Keratinocyte (primary cell): ENCODE data around the gene NODAL. TPM values are rescaled to one million over a fixed set of nuclear protein-coding genes. Genes with fewer than 3 reads are reported as not detected.

Experiments used
- DNase-seq: peaks from one replicate; pipeline ENCODE4 v3.0.0-alpha.2; 2011; ENCODE audit warnings: low read depth, missing footprints, low spot score
- FAIRE-seq: peaks from 2 replicates; lab custom pipeline; 2011; peaks lifted over from hg19 to GRCh38; lab: Jason Lieb, UNC
- H2AFZ ChIP-seq: 2 replicates; pipeline ENCODE4 v1.6.0; 2012; ENCODE audit warnings: low read length, control low read depth, inconsistent platforms; ENCODE audit not compliant: control insufficient read depth
- H3K27ac ChIP-seq: 2 replicates; pipeline ENCODE4 v1.5.1; 2011; ENCODE audit warnings: low read length; ENCODE audit not compliant: control insufficient read depth, insufficient read depth
- H3K27me3 ChIP-seq: 3 replicates; pipeline ENCODE4 v1.6.0; 2011; ENCODE audit warnings: low read length; ENCODE audit not compliant: control insufficient read depth, insufficient read depth; ENCODE audit errors: extremely low read depth
- H3K36me3 ChIP-seq, 2 experiments: 2 replicates in 1 of 2; 3 replicates in 1 of 2; pipeline ENCODE4 v1.5.1; 2011; ENCODE audit warnings: low read length in 2 of 2, mild to moderate bottlenecking in 1 of 2; ENCODE audit not compliant: control insufficient read depth in 2 of 2, insufficient read depth in 2 of 2; ENCODE audit errors: extremely low read depth in 1 of 2
- H3K4me1 ChIP-seq: 3 replicates; pipeline ENCODE4 v1.5.1; 2011; ENCODE audit warnings: low read length; ENCODE audit not compliant: control insufficient read depth, insufficient read depth; ENCODE audit errors: extremely low read depth
- H3K4me2 ChIP-seq: 3 replicates; pipeline ENCODE4 v1.6.0; 2011; ENCODE audit warnings: low read depth, low read length; ENCODE audit not compliant: control insufficient read depth, insufficient read depth; ENCODE audit errors: extremely low read depth
- H3K4me3 ChIP-seq, 3 experiments: fragments of 200-600 bp in 1 of 3; sonication (generic) in 1 of 3; 2 replicates in 2 of 3; 3 replicates in 1 of 3; pipeline ENCODE4 v1.5.1; 2011 to 2016; ENCODE audit warnings: low read length in 3 of 3, mild to moderate bottlenecking in 3 of 3, control low read depth in 2 of 3, inconsistent platforms in 1 of 3, low read depth in 1 of 3, mixed read lengths in 1 of 3, mixed run types in 1 of 3, moderate library complexity in 1 of 3; ENCODE audit not compliant: control insufficient read depth in 2 of 3, insufficient read depth in 2 of 3; ENCODE audit errors: extremely low read depth in 1 of 3
- H3K79me2 ChIP-seq: 2 replicates; pipeline ENCODE4 v1.6.0; 2012; ENCODE audit warnings: low read length; ENCODE audit not compliant: control insufficient read depth, insufficient read depth
- H3K9ac ChIP-seq: 3 replicates; pipeline ENCODE4 v1.6.0; 2011; ENCODE audit warnings: low read length; ENCODE audit not compliant: control insufficient read depth, insufficient read depth; ENCODE audit errors: extremely low read depth
- H3K9me1 ChIP-seq: 3 replicates; pipeline ENCODE4 v1.6.0; 2011; ENCODE audit warnings: low read length; ENCODE audit not compliant: control insufficient read depth, insufficient read depth; ENCODE audit errors: extremely low read depth
- H3K9me3 ChIP-seq: 2 replicates; pipeline ENCODE4 v1.5.1; 2012; ENCODE audit warnings: low read depth, low read length; ENCODE audit not compliant: control insufficient read depth
- H4K20me1 ChIP-seq: 3 replicates; pipeline ENCODE4 v1.6.0; 2011; ENCODE audit warnings: low read length; ENCODE audit not compliant: control insufficient read depth, insufficient read depth; ENCODE audit errors: extremely low read depth
- CTCF ChIP-seq, 3 experiments: IDR thresholded peaks in 1 of 3; conservative IDR thresholded peaks in 1 of 3; optimal IDR thresholded peaks in 1 of 3; 2 replicates in 2 of 3; 3 replicates in 1 of 3; pipeline versions ENCODE3 to v1.5.1; 2011; ENCODE audit warnings: low read length in 3 of 3, mild to moderate bottlenecking in 3 of 3, moderate library complexity in 2 of 3, control low read depth in 1 of 3, inconsistent platforms in 1 of 3; ENCODE audit not compliant: insufficient read depth in 2 of 3; ENCODE audit errors: extremely low read depth in 1 of 3
- EZH2 ChIP-seq: IDR thresholded peaks from one replicate; pipeline ENCODE4 v1.6.1; 2012; ENCODE audit warnings: inconsistent platforms, mild to moderate bottlenecking, low read length, moderate library complexity
- dilution Hi-C: fragments of 300-500 bp; cut with MboI; formaldehyde crosslinking; loops from one replicate; pipeline ENCODE4 v1.7.0; 2020; ENCODE audit warnings: low sequenced_read_pairs; ENCODE audit not compliant: extremely low pct_ligation_motif_present
- polyA plus RNA-seq, 5 experiments: library from polyadenylated mRNA; depleted of rRNA in 3 of 5; stranded (reverse) in 3 of 5; stranded (forward) in 1 of 5; unstranded in 1 of 5; fragments of >200 nt; gene quantifications; 1 replicate in 1 of 5; 2 replicates in 3 of 5; 3 replicates in 1 of 5; pipeline versions ENCODE4 v1.2.1 to v1.2.3, GENCODE V29; 2011 to 2012; ENCODE audit warnings: missing spikeins in 2 of 5, low read depth in 1 of 5, low replicate concordance in 1 of 5

NODAL gene
- polyA plus RNA-seq, 1 donor (not counting 4 experiments of a cell fraction or from before 2014, with no cell fraction given), result 0.46 TPM

- peak overlapping the region; percentile 19 for H3K9ac ChIP-seq
- H3K4me3 ChIP-seq, result no peak overlapping the region
- no peak overlapping the region for H3K27ac ChIP-seq
- FAIRE-seq, result no peak
- no peaks in the 10 kb centered on the region for H3K36me3 ChIP-seq
- no peak for DNase-seq
- TF ChIP-seq CTCF (optimal IDR thresholded peaks at IDR 0.05 in 1 of 3, IDR thresholded peaks at IDR 0.05 in 1 of 3, conservative IDR thresholded peaks at IDR 0.05 in 1 of 3; ENCODE audit: extremely low read depth in 1 of 3, insufficient read depth in 2 of 3, low read length in 3 of 3) (no peak), EZH2 (no peak)
- H3K79me2 ChIP-seq, result no peaks in the 10 kb centered on the region
- peaks cover 5% of the 10 kb centered on the region for H4K20me1 ChIP-seq
- H3K9me1 ChIP-seq, result no peaks in the 10 kb centered on the region
- no peaks in the 10 kb centered on the region for H3K9me3 ChIP-seq
- H3K4me1 ChIP-seq, result peaks cover 36% of the 10 kb centered on the region
- H3K4me2 ChIP-seq, result peak overlapping the region; percentile 23
- H2AFZ ChIP-seq, result no peak overlapping the region
- dilution Hi-C loops, result no loop called here
- H3K27me3 ChIP-seq, result peaks cover 2% of the 10 kb centered on the region
Observed at GRCh38 chr10:70474780-70475179, 33.3 kb upstream of the NODAL start.

- Histone ChIP-seq H3K9me3 (no peaks in the 10 kb centered on the region), H3K27ac (no peak overlapping the region), H3K9ac (no peak overlapping the region), H3K79me2 (no peaks in the 10 kb centered on the region), H3K27me3 (peaks cover 18% of the 10 kb centered on the region), H3K4me1 (peaks cover 32% of the 10 kb centered on the region), H3K4me3 (no peak overlapping the region), H4K20me1 (peaks cover 5% of the 10 kb centered on the region), H3K4me2 (no peak overlapping the region), H3K9me1 (no peaks in the 10 kb centered on the region), H3K36me3 (no peaks in the 10 kb centered on the region), H2AFZ (no peak overlapping the region)
- no peak for TF ChIP-seq EZH2
- no peak for TF ChIP-seq CTCF (optimal IDR thresholded peaks at IDR 0.05 in 1 of 3, IDR thresholded peaks at IDR 0.05 in 1 of 3, conservative IDR thresholded peaks at IDR 0.05 in 1 of 3; ENCODE audit: extremely low read depth in 1 of 3, insufficient read depth in 2 of 3, low read length in 3 of 3)
- FAIRE-seq (peak; percentile 39), DNase-seq (no peak)
- dilution Hi-C loops, result no loop called here
Observed at GRCh38 chr10:70472799-70473454, 31.4 kb upstream of the NODAL start.
